GM11168 (cell line): ENCODE results near the gene DBX2.
"Not testable (repeated sequence)": the region's sequence is repeated elsewhere in the genome, so short reads cannot be mapped to it uniquely, and the experiment has no call there.

Experiments
- in situ Hi-C: fragments of 300-500 bp; cut with MboI; formaldehyde crosslinking; loops from one replicate; pipeline ENCODE4 v1.12.0; 2022; ENCODE audit warnings: low sequenced_read_pairs; ENCODE audit not compliant: unreplicated experiment

The DBX2 gene

GRCh38 chr12:45050751-45051571, at the start of gene DBX2:
DBX2 (minus strand) TSS chr12:45051099; CDS start chr12:45050927, 172 bp downstream.
- in situ Hi-C loops: no loop called here

GRCh38 chr12:45098766-45099165, 47.9 kb upstream of the DBX2 start:
- in situ Hi-C loops: no loop called here

- in situ Hi-C loops: not testable (repeated sequence)
These were observed 44.5 kb upstream of the DBX2 start for GRCh38 chr12:45095417-45095816.

DNA sequence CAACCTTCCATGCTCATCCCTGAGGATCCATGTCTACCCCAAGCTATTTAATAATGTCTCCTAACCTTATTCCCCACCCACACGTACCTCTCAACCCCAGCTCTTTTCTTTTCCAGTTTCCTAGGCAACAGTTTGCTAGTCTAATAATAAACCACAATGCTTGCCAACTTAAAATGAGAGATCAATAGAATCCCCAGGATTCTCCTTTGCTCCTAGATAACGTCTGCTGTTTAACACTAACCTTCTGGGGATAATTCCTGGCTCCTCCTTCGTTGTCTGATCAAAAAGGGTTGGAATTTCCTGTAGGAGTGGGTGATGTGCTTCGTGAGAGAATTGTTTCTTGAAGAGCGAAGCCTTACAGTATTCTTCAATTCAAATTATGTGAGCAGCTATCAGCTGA, 42.2 kb upstream of the DBX2 start:
- in situ Hi-C loops: no loop called here

DNA sequence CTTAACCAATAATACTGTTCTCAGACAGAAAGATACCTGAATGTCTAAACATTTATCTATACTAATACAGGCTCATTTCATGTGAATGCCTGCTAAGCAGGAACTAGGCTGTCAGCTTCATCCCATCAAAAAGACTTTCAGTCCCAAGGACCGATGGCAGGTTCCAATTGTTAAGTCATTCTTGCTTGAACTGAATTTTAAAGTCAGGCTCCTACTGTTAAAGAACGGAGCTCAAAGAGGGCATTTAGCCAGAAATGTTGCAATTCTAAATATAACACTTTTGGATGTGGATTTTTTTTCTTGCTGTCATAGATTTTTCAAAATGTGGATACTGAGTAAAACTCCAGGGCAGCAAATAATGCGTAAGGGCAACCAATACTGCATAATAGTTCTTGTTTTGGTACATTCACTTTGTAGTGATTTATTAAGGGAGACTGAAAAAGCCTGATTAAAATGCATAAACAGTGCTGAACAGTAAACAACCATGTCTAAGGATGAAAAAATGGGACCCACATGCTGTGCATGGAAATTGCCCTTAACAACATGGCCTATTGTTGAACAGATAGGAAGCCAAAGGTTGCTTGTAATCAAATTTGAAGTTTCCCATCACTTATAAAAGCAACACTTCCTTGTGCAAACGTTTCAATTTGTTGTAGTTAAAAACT, 38.6 kb upstream of the DBX2 start:
- in situ Hi-C loops: no loop called here

- in situ Hi-C loops: no loop called here
These were observed 37.7 kb upstream of the DBX2 start for GRCh38 chr12:45088608-45089007.

DNA sequence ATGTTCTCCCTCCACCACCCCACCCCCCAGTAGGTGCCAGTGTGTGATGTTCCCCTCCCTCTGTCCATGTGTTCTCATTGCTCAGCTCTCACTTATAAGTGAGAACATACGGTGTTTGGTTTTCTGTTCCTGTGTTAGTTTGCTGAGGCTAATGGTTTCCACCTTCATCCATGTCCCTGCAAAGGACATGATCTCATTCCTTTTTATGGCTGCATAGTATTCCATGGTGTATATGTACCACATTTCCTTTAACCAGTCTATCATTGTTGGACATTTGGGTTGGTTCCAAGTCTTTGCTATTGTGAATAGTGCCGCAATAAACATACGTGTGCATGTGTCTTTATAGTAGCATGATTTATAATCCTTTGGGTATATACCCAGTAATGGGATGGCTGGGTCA, 33.3 kb upstream of the DBX2 start:
- in situ Hi-C loops: not testable (repeated sequence)

GRCh38 chr12:45077251-45077650, 26.4 kb upstream of the DBX2 start:
- in situ Hi-C loops: no loop called here

DNA sequence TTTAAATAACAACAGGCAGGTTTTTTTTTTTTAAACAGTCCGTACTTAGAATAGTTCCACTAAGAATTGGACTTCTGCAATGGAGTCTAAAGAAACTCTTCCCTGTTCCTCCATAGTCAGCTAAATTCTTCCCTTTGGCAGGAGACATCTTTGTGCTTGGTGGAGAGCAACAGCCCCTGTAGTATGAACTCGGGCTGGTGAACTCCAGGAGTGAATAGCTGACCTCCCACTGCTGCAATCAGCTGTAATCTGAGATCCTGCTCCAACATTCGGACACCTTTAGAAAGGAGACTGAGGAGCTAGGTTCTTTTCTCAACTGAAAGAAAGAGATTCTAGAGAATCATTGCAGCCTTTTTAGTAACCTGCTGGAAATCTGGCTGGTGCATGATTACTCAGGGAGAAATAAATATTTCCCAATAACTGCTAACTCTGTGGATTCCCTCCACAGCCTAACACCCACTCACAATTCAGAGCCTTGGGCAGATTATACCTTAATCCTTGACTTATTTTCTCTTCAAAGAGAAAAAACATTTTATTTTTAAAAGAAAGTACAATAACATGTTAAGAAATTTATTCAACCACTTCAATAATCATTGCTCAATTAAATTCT, 25.6 kb upstream of the DBX2 start:
- in situ Hi-C loops: no loop called here

- in situ Hi-C loops: no loop called here
These were observed 24.8 kb upstream of the DBX2 start for GRCh38 chr12:45075587-45076282.

- in situ Hi-C loops: no loop called here
These were observed 14.3 kb upstream of the DBX2 start for GRCh38 chr12:45065125-45065626.

- in situ Hi-C loops: no loop called here
These were observed 10.1 kb upstream of the DBX2 start for GRCh38 chr12:45060976-45061375.

- in situ Hi-C loops: no loop called here
These were observed 750 bp upstream of the DBX2 start for GRCh38 chr12:45051572-45052125.

GRCh38 chr12:45049912-45050750, 768 bp downstream of the DBX2 start:
- in situ Hi-C loops: no loop called here

- in situ Hi-C loops: no loop called here
These were observed 8.3 kb downstream of the DBX2 start for GRCh38 chr12:45042599-45042998.

GRCh38 chr12:45040977-45041376, 9.9 kb downstream of the DBX2 start:
- in situ Hi-C loops: no loop called here

DNA sequence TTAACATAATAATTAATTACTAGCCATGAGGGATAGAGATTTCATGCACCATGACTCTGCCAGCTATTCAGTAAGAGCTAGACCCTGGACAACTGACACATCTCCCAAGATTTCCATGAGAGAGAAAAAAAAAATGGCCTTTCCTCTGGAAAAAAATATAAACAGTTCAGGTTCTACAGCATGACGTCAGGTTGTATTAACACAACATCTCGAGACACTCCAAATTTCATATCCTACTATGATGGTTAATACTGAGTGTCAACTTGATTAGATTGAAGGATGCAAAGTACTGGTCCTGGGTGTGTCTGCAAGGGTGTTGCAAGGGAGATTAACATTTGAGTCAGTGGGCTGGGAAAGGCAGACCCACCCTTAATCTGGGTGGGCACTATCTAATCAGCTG, 11.1 kb downstream of the DBX2 start:
- in situ Hi-C loops: no loop called here

GRCh38 chr12:45034861-45035265, 16.0 kb downstream of the DBX2 start:
- in situ Hi-C loops: no loop called here

GRCh38 chr12:45017916-45018315, 33.0 kb downstream of the DBX2 start:
- in situ Hi-C loops: no loop called here
